ENCODE data around the gene NEURL1. TPM values are rescaled to one million over a fixed set of nuclear protein-coding genes. Genes with fewer than 3 reads are reported as not detected.
"Not testable (repeated sequence)": the region's sequence is repeated elsewhere in the genome, so short reads cannot be mapped to it uniquely, and the experiment has no call there.

NEURL1 gene
- total and polyA plus RNA-seq, 2 donors (not counting 1 experiment from before 2014, with no cell fraction given) = 0.30 to 0.57 TPM

GRCh38 chr10:103607051-103607450, 113.5 kb downstream of the NEURL1 start:
- H3K4me1 ChIP-seq (ENCODE audit: control insufficient read depth in 2 of 2, insufficient read depth in 2 of 2, low read length in 2 of 2); ATAC-seq (ENCODE audit: low read depth); H3K79me2 ChIP-seq (ENCODE audit: control insufficient read depth, insufficient read depth, low read length); H4K20me1 ChIP-seq (ENCODE audit: control insufficient read depth, insufficient read depth, low read length, poor library complexity, severe bottlenecking); H3K4me2 ChIP-seq (replicated peaks; ENCODE audit: low read depth, low read length, poor library complexity, severe bottlenecking); H3K4me3 Mint-ChIP-seq; H3K27ac Mint-ChIP-seq; H3K9me3 Mint-ChIP-seq (ENCODE audit: insufficient read depth); H3K9me3 ChIP-seq (ENCODE audit: control extremely low read depth in 1 of 3, control insufficient read depth in 2 of 3, insufficient read depth in 1 of 3, low read length in 2 of 3); H3K27ac ChIP-seq (ENCODE audit: low read length in 2 of 2); DNase-seq; intact Hi-C loops (cut with micrococcal nuclease); POLR2A ChIA-PET; H3K4me1 Mint-ChIP-seq; CTCF ChIA-PET; H3K27me3 Mint-ChIP-seq; H3K4me3 ChIP-seq (ENCODE audit: control extremely low read depth in 1 of 5, extremely low read depth in 1 of 5, insufficient read depth in 1 of 5, low read depth in 2 of 5, low read length in 4 of 5); H3K27me3 ChIP-seq (replicated peaks in 1 of 4; ENCODE audit: control extremely low read depth in 1 of 4, control insufficient read depth in 3 of 4, insufficient read depth in 4 of 4, low read length in 3 of 4); H2AFZ ChIP-seq (ENCODE audit: insufficient read depth, low read depth, low read length, poor library complexity, severe bottlenecking); H3K9ac ChIP-seq (ENCODE audit: low read length): not testable (repeated sequence)
- H3K36me3 ChIP-seq (replicated peaks in 1 of 2; ENCODE audit: control extremely low read depth in 1 of 2, control insufficient read depth in 1 of 2, extremely low read depth in 1 of 2, insufficient read depth in 2 of 2, low read length in 1 of 2) = peaks cover 2 to 15% of the 10 kb centered on the region in 2 experiments
- WGBS (ENCODE audit: insufficient coverage) = 96% methylated on average over 16 of the region's 32 CpGs

DNA sequence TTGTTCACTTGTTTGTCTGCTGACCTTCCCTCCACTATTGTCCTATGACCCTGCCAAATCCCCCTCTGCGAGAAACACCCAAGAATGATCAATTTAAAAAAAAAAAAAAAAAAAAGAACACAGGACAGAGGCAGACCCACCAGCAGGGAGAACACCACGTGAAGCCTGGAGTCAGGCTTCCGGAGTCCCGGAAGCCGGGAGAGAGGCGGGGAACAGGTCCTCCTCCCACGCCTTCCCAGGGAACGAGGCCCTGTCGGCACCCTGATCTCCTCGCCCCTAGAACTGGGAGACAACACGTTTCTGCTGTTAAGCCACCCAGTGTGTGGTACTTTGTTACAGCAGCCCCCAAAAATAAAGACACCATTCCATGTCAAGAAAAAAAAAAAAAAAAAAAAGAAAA, 114.6 kb downstream of the NEURL1 start:
- H3K27ac ChIP-seq (ENCODE audit: low read length in 2 of 2); H3K9ac ChIP-seq (ENCODE audit: low read length); H3K27me3 Mint-ChIP-seq; H3K4me2 ChIP-seq (replicated peaks; ENCODE audit: low read depth, low read length, poor library complexity, severe bottlenecking); H3K27me3 ChIP-seq (replicated peaks in 1 of 4; ENCODE audit: control extremely low read depth in 1 of 4, control insufficient read depth in 3 of 4, insufficient read depth in 4 of 4, low read length in 3 of 4); H3K9me3 Mint-ChIP-seq (ENCODE audit: insufficient read depth); H3K27ac Mint-ChIP-seq; H3K4me1 Mint-ChIP-seq; H3K4me3 Mint-ChIP-seq; H3K79me2 ChIP-seq (ENCODE audit: control insufficient read depth, insufficient read depth, low read length); H3K9me3 ChIP-seq (ENCODE audit: control extremely low read depth in 1 of 3, control insufficient read depth in 2 of 3, insufficient read depth in 1 of 3, low read length in 2 of 3); intact Hi-C loops (cut with micrococcal nuclease); H3K4me3 ChIP-seq (ENCODE audit: control extremely low read depth in 1 of 5, extremely low read depth in 1 of 5, insufficient read depth in 1 of 5, low read depth in 2 of 5, low read length in 4 of 5); CTCF ChIA-PET; ATAC-seq (ENCODE audit: low read depth); H4K20me1 ChIP-seq (ENCODE audit: control insufficient read depth, insufficient read depth, low read length, poor library complexity, severe bottlenecking); H3K4me1 ChIP-seq (ENCODE audit: control insufficient read depth in 2 of 2, insufficient read depth in 2 of 2, low read length in 2 of 2); DNase-seq; H2AFZ ChIP-seq (ENCODE audit: insufficient read depth, low read depth, low read length, poor library complexity, severe bottlenecking); POLR2A ChIA-PET: not testable (repeated sequence)
- WGBS (ENCODE audit: insufficient coverage) = 99% methylated on average over 8 of the region's 11 CpGs
- H3K36me3 ChIP-seq (replicated peaks in 1 of 2; ENCODE audit: control extremely low read depth in 1 of 2, control insufficient read depth in 1 of 2, extremely low read depth in 1 of 2, insufficient read depth in 2 of 2, low read length in 1 of 2) = peaks cover 2 to 15% of the 10 kb centered on the region in 2 experiments
